Caco-2 (cell line): ENCODE measurements around the gene KIF18B. TPM values are rescaled to one million over a fixed set of nuclear protein-coding genes. Genes with fewer than 3 reads are reported as not detected.
A peak's percentile ranks its signal among the peaks of the same experiment; 100 is the strongest.

ENCODE experiments used
- BruUV-seq: library from RNA; stranded (reverse); fragments of 400-500 nt; replicated peaks from 2 replicates; lab custom pipeline; 2021; lab: Mats Ljungman, UMichigan
- CTCF ChIA-PET: fragments of 300-600 bp; sonication (Branson Sonifier 250); formaldehyde crosslinking; loops from one replicate; lab custom pipeline; 2022; ENCODE audit warnings: antibody characterized with exemption; lab: Charles Lee
- POLR2A ChIA-PET: fragments of 300-600 bp; sonication (Branson Sonifier 250); formaldehyde crosslinking; loops from one replicate; lab custom pipeline; 2022; ENCODE audit warnings: antibody characterized with exemption; lab: Charles Lee
- DNase-seq, 2 experiments: peaks; one replicate each; pipeline versions ENCODE4 v3.0.0 to v3.0.0-alpha.2; 2020 to 2022
- H3K27me3 ChIP-seq: replicated peaks from 2 replicates; pipeline ENCODE4 v1.6.0; 2011; ENCODE audit warnings: low read length; ENCODE audit not compliant: control insufficient read depth, insufficient read depth
- H3K36me3 ChIP-seq: 2 replicates; pipeline ENCODE4 v1.5.1; 2011; ENCODE audit warnings: low read length; ENCODE audit not compliant: control insufficient read depth, insufficient read depth
- H3K4me1 ChIP-seq: fragments of 250-450 bp; sonication (Bioruptor Pico); 2 replicates; pipeline ENCODE4 v1.5.1; 2020; ENCODE audit warnings: mild to moderate bottlenecking
- H3K4me3 ChIP-seq: 2 replicates; pipeline ENCODE4 v1.5.1; 2011; ENCODE audit warnings: low read depth, mild to moderate bottlenecking, control low read depth, low read length
- H3K9me3 ChIP-seq: fragments of 250-450 bp; sonication (Bioruptor Pico); 2 replicates; pipeline ENCODE4 v1.5.1; 2020; ENCODE audit warnings: mild to moderate bottlenecking, moderate library complexity
- H3K27ac Mint-ChIP-seq: one replicate; pipeline ENCODE4 v1.8.0; 2022; ENCODE audit warnings: mixed read lengths; ENCODE audit not compliant: unreplicated experiment
- H3K27me3 Mint-ChIP-seq: one replicate; pipeline ENCODE4 v1.8.0; 2022; ENCODE audit warnings: mixed read lengths; ENCODE audit not compliant: insufficient read depth, unreplicated experiment
- H3K36me3 Mint-ChIP-seq: one replicate; pipeline ENCODE4 v1.8.0; 2022; ENCODE audit warnings: mild to moderate bottlenecking, mixed read lengths; ENCODE audit not compliant: insufficient read depth, unreplicated experiment
- H3K4me1 Mint-ChIP-seq: one replicate; pipeline ENCODE4 v1.8.0; 2022; ENCODE audit warnings: low read depth, mixed read lengths; ENCODE audit not compliant: unreplicated experiment
- H3K4me3 Mint-ChIP-seq: one replicate; pipeline ENCODE4 v1.8.0; 2022; ENCODE audit warnings: mild to moderate bottlenecking, moderate library complexity, mixed read lengths; ENCODE audit not compliant: unreplicated experiment
- H3K9me3 Mint-ChIP-seq: one replicate; pipeline ENCODE4 v1.8.0; 2022; ENCODE audit warnings: mixed read lengths; ENCODE audit not compliant: unreplicated experiment
- CTCF ChIP-seq, 2 experiments: fragments of 200-600 bp in 1 of 2; IDR thresholded peaks; 1 replicate in 1 of 2; 2 replicates in 1 of 2; pipeline versions ENCODE4 v1.5.1 to v1.8.0; 2011 to 2022; ENCODE audit warnings: antibody characterized with exemption in 1 of 2, control low read depth in 1 of 2, inconsistent platforms in 1 of 2, low read depth in 1 of 2, low read length in 1 of 2, mild to moderate bottlenecking in 1 of 2, moderate library complexity in 1 of 2; ENCODE audit not compliant: insufficient read depth in 1 of 2, severe bottlenecking in 1 of 2, unreplicated experiment in 1 of 2
- intact Hi-C: fragments of 100-400 bp; cut with micrococcal nuclease; formaldehyde crosslinking; loops from one replicate; pipeline ENCODE4 v1.10.0; 2022; ENCODE audit not compliant: unreplicated experiment
- microRNA-seq: library from miRNA; unstranded; fragments of <30 nt; microRNA quantifications from one replicate; pipeline ENCODE4 v1.2.0, GENCODE V29; 2022
- total RNA-seq: library from RNA; stranded (reverse); gene quantifications from 2 replicates; pipeline ENCODE4 v1.2.3, GENCODE V29; 2022

The KIF18B gene
- total RNA-seq, 1 experiment from 2014 or later, result 68.4 TPM

GRCh38 chr17:44878627-44879221 lies 68.8 kb downstream of the KIF18B start:
- Mint-ChIP-seq H3K9me3 (no peaks in the 10 kb centered on the region), H3K27me3 (no peaks in the 10 kb centered on the region), H3K4me3 (no peak overlapping the region), H3K27ac (no peak overlapping the region), H3K36me3 (peaks cover 85% of the 10 kb centered on the region), H3K4me1 (no peaks in the 10 kb centered on the region)
- H3K36me3 ChIP-seq, result no peaks in the 10 kb centered on the region; the same call in none of the 2 replicates
- no TSS peak for BruUV-seq
- H3K27me3 ChIP-seq, result no peaks in the 10 kb centered on the region
- intact Hi-C loops, result loop anchor here (1.0 kb wide), 1 partner anchor 103 kb away; no protein-coding TSS in a partner anchor
- DNase-seq, result peak in 1 of 2 experiments; percentile 52
- no peak overlapping the region for H3K4me3 ChIP-seq
- TF ChIP-seq CTCF (IDR thresholded peaks at IDR 0.05; ENCODE audit: insufficient read depth in 1 of 2, low read depth in 1 of 2, low read length in 1 of 2, severe bottlenecking in 1 of 2, unreplicated experiment in 1 of 2), result peak; percentile 52 to 59
- no peaks in the 10 kb centered on the region for H3K4me1 ChIP-seq
- CTCF ChIA-PET, result interaction anchor here (0.7 to 1.6 kb wide), 7 partner anchors 11 to 119 kb away, joined by 3 to 11 read pairs (median 5); partner anchors contain the start of gene EFTUD2
- POLR2A ChIA-PET, result no interaction called here
- no peaks in the 10 kb centered on the region for H3K9me3 ChIP-seq

DNA sequence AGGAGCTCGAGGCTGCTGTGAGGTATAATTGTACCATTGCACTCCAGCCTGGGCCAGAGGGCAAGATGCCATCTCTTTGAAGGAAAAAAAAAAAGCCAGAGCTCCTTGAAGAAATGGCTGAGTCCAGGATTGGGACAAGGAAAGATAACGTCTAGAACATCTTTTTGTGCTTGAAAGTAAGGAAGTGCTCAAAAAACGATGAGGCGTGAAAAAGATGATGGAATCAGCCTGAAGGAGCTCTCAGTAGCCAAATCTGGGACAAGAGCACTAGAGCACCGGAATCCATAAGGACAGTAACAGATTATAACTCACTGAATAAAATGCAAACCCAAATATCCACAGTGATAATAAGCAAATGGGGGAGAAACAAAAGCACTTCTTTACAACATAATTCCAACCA lies 70.5 kb downstream of the KIF18B start:
- no peaks in the 10 kb centered on the region for H3K9me3 Mint-ChIP-seq
- intact Hi-C loops, result no loop called here
- POLR2A ChIA-PET, result interaction anchor here (0.7 kb wide), 1 partner anchor 91 kb away, joined by 3 read pairs; the partner anchor contains the start of gene C1QL1
- CTCF ChIA-PET, result interaction anchor here (0.7 to 1.0 kb wide), 5 partner anchors 13 to 396 kb away, joined by 3 to 4 read pairs (median 4); no protein-coding TSS in a partner anchor
- no peaks in the 10 kb centered on the region for H3K27me3 Mint-ChIP-seq
- H3K9me3 ChIP-seq, result no peaks in the 10 kb centered on the region
- no peak overlapping the region for H3K4me3 Mint-ChIP-seq
- no peak for DNase-seq
- no peak overlapping the region for H3K4me3 ChIP-seq
- H3K36me3 ChIP-seq, result no peaks in the 10 kb centered on the region; the same call in none of the 2 replicates
- H3K4me1 Mint-ChIP-seq, result no peaks in the 10 kb centered on the region
- no peaks in the 10 kb centered on the region for H3K4me1 ChIP-seq
- no peak for TF ChIP-seq CTCF (IDR thresholded peaks at IDR 0.05; ENCODE audit: insufficient read depth in 1 of 2, low read depth in 1 of 2, low read length in 1 of 2, severe bottlenecking in 1 of 2, unreplicated experiment in 1 of 2)
- H3K36me3 Mint-ChIP-seq, result peaks cover 81% of the 10 kb centered on the region
- H3K27me3 ChIP-seq, result no peaks in the 10 kb centered on the region
- no peak overlapping the region for H3K27ac Mint-ChIP-seq
- no TSS peak for BruUV-seq

DNA sequence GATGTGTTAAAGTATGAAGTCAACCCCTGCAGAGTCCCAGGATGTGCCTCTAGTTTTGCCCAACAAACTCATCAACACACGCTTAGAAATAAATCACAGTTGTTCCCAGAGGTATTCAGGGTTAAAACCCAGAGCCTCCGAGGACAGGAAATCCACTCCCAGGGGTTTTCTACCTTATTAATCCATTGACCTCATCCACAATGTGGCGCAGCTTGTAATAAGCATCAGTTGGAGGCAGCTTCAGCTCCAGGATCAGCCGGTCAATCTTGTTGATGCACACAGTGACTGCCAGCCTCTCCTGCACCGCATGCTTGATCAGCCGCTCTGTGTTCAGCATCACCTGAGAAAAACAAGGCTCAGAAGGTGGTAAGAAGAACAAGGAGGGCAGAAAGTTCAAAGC lies 71.8 kb downstream of the KIF18B start:
- Histone ChIP-seq H3K4me3 (no peak overlapping the region), H3K36me3 (peaks cover 1% of the 10 kb centered on the region), H3K4me1 (no peaks in the 10 kb centered on the region), H3K9me3 (no peaks in the 10 kb centered on the region), H3K27me3 (no peaks in the 10 kb centered on the region)
- H3K27me3 Mint-ChIP-seq, result no peaks in the 10 kb centered on the region
- peaks cover 84% of the 10 kb centered on the region for H3K36me3 Mint-ChIP-seq
- TF ChIP-seq CTCF (IDR thresholded peaks at IDR 0.05; ENCODE audit: insufficient read depth in 1 of 2, low read depth in 1 of 2, low read length in 1 of 2, severe bottlenecking in 1 of 2, unreplicated experiment in 1 of 2), result no peak
- BruUV-seq, result no TSS peak
- no peak overlapping the region for H3K4me3 Mint-ChIP-seq
- ChIA-PET POLR2A (no interaction called here), CTCF (no interaction called here)
- no peak for DNase-seq
- H3K4me1 Mint-ChIP-seq, result no peaks in the 10 kb centered on the region
- no peak overlapping the region for H3K27ac Mint-ChIP-seq
- intact Hi-C loops, result no loop called here
- no peaks in the 10 kb centered on the region for H3K9me3 Mint-ChIP-seq

Small RNA genes lying within 50 kb of the gene (microRNA-seq; reads per million reads assigned to microRNA genes)
- 6.3 reads per million, percentile 38 among the genes with 10 or more reads in this experiment for gene MIR6783

Other genes starting within 250 kb of the KIF18B start
- gene DBF4B, start 239.1 kb downstream of the KIF18B start, total RNA-seq, result 31.8 and 34.2 TPM in 2 replicates
- 1.9 and 2.3 TPM in 2 replicates for gene ADAM11, start 188.8 kb downstream of the KIF18B start, total RNA-seq
- 33.5 and 34.6 TPM in 2 replicates for gene GJC1, start 117.5 kb downstream of the KIF18B start, total RNA-seq
- gene HIGD1B, start 99.9 kb downstream of the KIF18B start, total RNA-seq, result not detected in 2 replicates
- 175 and 186 TPM in 2 replicates for gene EFTUD2, start 48.3 kb downstream of the KIF18B start, total RNA-seq
- not detected in 2 replicates for gene GFAP, start 32.3 kb downstream of the KIF18B start, total RNA-seq
- gene C1QL1, start 20.5 kb upstream of the KIF18B start, total RNA-seq, result 2.5 and 5.2 TPM in 2 replicates
- 12.0 and 15.1 TPM in 2 replicates for gene DCAKD, start 103.9 kb upstream of the KIF18B start, total RNA-seq
- 173 and 179 TPM in 2 replicates for gene NMT1, start 113.5 kb upstream of the KIF18B start, total RNA-seq
- gene PLCD3, start 184.7 kb upstream of the KIF18B start, total RNA-seq, result 74.3 and 88.5 TPM in 2 replicates
- gene ACBD4, start 187.9 kb upstream of the KIF18B start, total RNA-seq, result 21.2 and 21.6 TPM in 2 replicates
- 71.0 and 78.0 TPM in 2 replicates for gene HEXIM1, start 200.7 kb upstream of the KIF18B start, total RNA-seq
- 12.7 and 13.6 TPM in 2 replicates for gene HEXIM2, start 214.1 kb upstream of the KIF18B start, total RNA-seq